Calu3 (cell line): ENCODE data around the gene LCNL1. TPM values are rescaled to one million over a fixed set of nuclear protein-coding genes. Genes with fewer than 3 reads are reported as not detected.

Experiments used
- BruUV-seq: library from RNA; stranded (reverse); fragments of 400-500 nt; replicated peaks from 2 replicates; lab custom pipeline; 2021; lab: Mats Ljungman, UMichigan
- CTCF ChIA-PET: fragments of 300-600 bp; sonication (Branson Sonifier 250); formaldehyde crosslinking; loops from one replicate; lab custom pipeline; 2022; ENCODE audit warnings: antibody characterized with exemption; lab: Charles Lee
- DNase-seq: peaks from one replicate; pipeline ENCODE4 v3.0.0; 2022
- H3K27ac Mint-ChIP-seq: one replicate; pipeline ENCODE4 v1.8.0; 2022; ENCODE audit warnings: mixed read lengths; ENCODE audit not compliant: unreplicated experiment
- H3K27me3 Mint-ChIP-seq: one replicate; pipeline ENCODE4 v1.8.0; 2022; ENCODE audit warnings: mixed read lengths; ENCODE audit not compliant: unreplicated experiment
- H3K36me3 Mint-ChIP-seq: one replicate; pipeline ENCODE4 v1.8.0; 2022; ENCODE audit warnings: mild to moderate bottlenecking, moderate library complexity, mixed read lengths; ENCODE audit not compliant: insufficient read depth, unreplicated experiment
- H3K4me1 Mint-ChIP-seq: one replicate; pipeline ENCODE4 v1.8.0; 2022; ENCODE audit warnings: mild to moderate bottlenecking, low read depth, mixed read lengths; ENCODE audit not compliant: unreplicated experiment
- H3K4me3 Mint-ChIP-seq: one replicate; pipeline ENCODE4 v1.8.0; 2022; ENCODE audit warnings: mild to moderate bottlenecking, low read depth, moderate library complexity, mixed read lengths; ENCODE audit not compliant: unreplicated experiment
- H3K9me3 Mint-ChIP-seq: one replicate; pipeline ENCODE4 v1.8.0; 2022; ENCODE audit warnings: low read depth, mixed read lengths; ENCODE audit not compliant: unreplicated experiment
- intact Hi-C: fragments of 100-400 bp; cut with micrococcal nuclease; formaldehyde crosslinking; loops from one replicate; pipeline ENCODE4 v1.10.0; 2022; ENCODE audit not compliant: unreplicated experiment
- total RNA-seq: library from RNA; stranded (reverse); gene quantifications from 2 replicates; pipeline ENCODE4 v1.2.3, GENCODE V29; 2022
- TF ChIP-seq, protein P1 (sequence below): fragments of 200-600 bp; IDR thresholded peaks from one replicate; pipeline ENCODE4 v1.8.0; 2022; ENCODE audit warnings: antibody characterized with exemption; ENCODE audit not compliant: unreplicated experiment

LCNL1 gene
- total RNA-seq, 1 experiment from 2014 or later: not detected

- no peak overlapping the region for H3K27ac Mint-ChIP-seq
- no peak for DNase-seq
- H3K4me3 Mint-ChIP-seq: no peak overlapping the region
- CTCF ChIA-PET: no interaction called here
- intact Hi-C loops: no loop called here
- BruUV-seq: no TSS peak
- H3K4me1 Mint-ChIP-seq: no peaks in the 10 kb centered on the region
- no peaks in the 10 kb centered on the region for H3K9me3 Mint-ChIP-seq
- peaks cover 3% of the 10 kb centered on the region for H3K36me3 Mint-ChIP-seq
- TF ChIP-seq, protein P1, sequence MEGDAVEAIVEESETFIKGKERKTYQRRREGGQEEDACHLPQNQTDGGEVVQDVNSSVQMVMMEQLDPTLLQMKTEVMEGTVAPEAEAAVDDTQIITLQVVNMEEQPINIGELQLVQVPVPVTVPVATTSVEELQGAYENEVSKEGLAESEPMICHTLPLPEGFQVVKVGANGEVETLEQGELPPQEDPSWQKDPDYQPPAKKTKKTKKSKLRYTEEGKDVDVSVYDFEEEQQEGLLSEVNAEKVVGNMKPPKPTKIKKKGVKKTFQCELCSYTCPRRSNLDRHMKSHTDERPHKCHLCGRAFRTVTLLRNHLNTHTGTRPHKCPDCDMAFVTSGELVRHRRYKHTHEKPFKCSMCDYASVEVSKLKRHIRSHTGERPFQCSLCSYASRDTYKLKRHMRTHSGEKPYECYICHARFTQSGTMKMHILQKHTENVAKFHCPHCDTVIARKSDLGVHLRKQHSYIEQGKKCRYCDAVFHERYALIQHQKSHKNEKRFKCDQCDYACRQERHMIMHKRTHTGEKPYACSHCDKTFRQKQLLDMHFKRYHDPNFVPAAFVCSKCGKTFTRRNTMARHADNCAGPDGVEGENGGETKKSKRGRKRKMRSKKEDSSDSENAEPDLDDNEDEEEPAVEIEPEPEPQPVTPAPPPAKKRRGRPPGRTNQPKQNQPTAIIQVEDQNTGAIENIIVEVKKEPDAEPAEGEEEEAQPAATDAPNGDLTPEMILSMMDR: no peak
- H3K27me3 Mint-ChIP-seq: no peaks in the 10 kb centered on the region
Measured at GRCh38 chr9:136958473-136958872, 24.3 kb upstream of the LCNL1 start.

DNA sequence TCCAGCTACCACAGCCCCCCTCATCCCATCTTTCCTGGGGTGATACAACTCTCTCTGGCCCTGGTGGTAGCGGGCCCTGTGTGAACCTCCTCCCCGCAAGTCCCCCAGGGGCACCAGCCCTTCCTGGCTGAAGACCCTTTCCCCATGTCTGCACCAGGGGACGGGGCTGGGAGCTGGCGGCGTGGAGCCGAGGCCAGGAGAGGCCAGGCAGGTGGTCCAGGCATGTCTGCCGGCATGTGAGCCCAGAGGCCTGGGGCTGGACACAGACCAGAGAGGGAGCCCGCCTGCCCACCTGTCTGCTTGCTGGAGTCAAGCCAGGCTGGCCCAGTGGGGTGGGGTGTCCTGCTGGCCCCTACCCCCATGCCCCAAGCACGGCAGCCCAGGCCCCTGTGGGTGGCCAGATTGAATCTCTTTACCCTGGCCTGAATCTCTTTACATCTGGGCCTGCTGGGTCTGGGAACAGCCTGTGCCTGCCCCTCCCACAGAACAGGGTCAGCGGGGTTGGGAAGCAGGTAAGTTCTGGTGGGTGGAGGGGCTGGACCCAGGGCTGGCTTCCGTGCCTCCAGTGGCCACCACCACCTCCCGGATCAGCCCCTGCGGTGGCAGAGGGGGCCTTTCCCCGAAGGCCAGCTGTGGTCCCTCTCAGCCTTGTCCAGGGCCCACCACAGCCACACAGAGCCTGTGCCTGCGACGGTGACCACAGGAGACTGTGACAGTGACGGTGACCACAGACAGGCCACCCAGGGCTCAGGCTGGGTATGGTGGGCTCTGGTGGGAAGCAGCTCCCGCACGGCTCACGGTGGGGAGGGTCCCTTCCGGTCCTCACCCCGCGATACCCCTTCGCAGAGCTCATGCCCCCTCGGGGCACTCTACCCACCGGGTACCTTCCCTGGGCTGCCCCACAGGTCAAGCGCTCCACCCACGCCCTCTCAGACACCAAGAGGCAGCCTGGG, 23.6 kb upstream of the LCNL1 start:
- TF ChIP-seq, protein P1: no peak
- no peak overlapping the region for H3K4me3 Mint-ChIP-seq
- BruUV-seq: no TSS peak
- CTCF ChIA-PET: no interaction called here
- no peaks in the 10 kb centered on the region for H3K4me1 Mint-ChIP-seq
- intact Hi-C loops: no loop called here
- H3K27ac Mint-ChIP-seq: no peak overlapping the region
- H3K36me3 Mint-ChIP-seq: peaks cover 3% of the 10 kb centered on the region
- no peak for DNase-seq
- no peaks in the 10 kb centered on the region for H3K27me3 Mint-ChIP-seq
- H3K9me3 Mint-ChIP-seq: no peaks in the 10 kb centered on the region

- H3K27ac Mint-ChIP-seq: no peak overlapping the region
- H3K36me3 Mint-ChIP-seq: peaks cover 3% of the 10 kb centered on the region
- no TSS peak for BruUV-seq
- no peak overlapping the region for H3K4me3 Mint-ChIP-seq
- DNase-seq: no peak
- H3K27me3 Mint-ChIP-seq: no peaks in the 10 kb centered on the region
- H3K9me3 Mint-ChIP-seq: no peaks in the 10 kb centered on the region
- CTCF ChIA-PET: no interaction called here
- intact Hi-C loops: no loop called here
- no peaks in the 10 kb centered on the region for H3K4me1 Mint-ChIP-seq
- TF ChIP-seq, protein P1: no peak
Measured at GRCh38 chr9:136960212-136960937, 22.4 kb upstream of the LCNL1 start.

- Mint-ChIP-seq H3K4me3 (no peak overlapping the region), H3K4me1 (no peaks in the 10 kb centered on the region), H3K27ac (no peak overlapping the region), H3K27me3 (no peaks in the 10 kb centered on the region), H3K9me3 (no peaks in the 10 kb centered on the region), H3K36me3 (peaks cover 7% of the 10 kb centered on the region)
- TF ChIP-seq, protein P1: no peak
- DNase-seq: no peak
- CTCF ChIA-PET: no interaction called here
- intact Hi-C loops: no loop called here
- BruUV-seq: no TSS peak
Measured at GRCh38 chr9:136960938-136961275, 21.9 kb upstream of the LCNL1 start.
